ENCODE results near the gene NUBPL. TPM values are rescaled to one million over a fixed set of nuclear protein-coding genes. Genes with fewer than 3 reads are reported as not detected.

The NUBPL gene
- total RNA-seq, 1 donor from 2014 or later = 12.5 TPM

DNA sequence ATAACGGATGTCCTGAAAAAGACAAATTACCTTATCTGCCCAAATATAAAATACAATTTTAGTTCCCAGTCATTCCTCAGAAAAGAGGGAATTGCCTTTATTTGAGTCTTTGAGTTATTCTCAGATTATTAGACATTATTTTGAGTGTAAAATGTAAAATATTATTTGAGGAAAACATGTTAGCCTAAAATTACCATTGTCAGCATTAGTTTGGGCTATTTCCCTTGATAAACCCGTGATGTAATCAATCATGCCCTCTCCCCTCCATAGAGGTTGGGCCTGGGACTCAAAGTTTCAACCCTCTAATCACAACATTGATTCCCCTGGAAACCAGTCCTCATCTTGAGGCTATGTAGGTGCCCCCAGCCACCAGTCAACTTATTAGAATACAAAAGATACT is 213.4 kb downstream of the NUBPL start:
- no peak overlapping the region for H3K4me3 Mint-ChIP-seq (ENCODE audit: unreplicated experiment)
- peaks cover 2% of the 10 kb centered on the region for H3K9me3 Mint-ChIP-seq (ENCODE audit: unreplicated experiment)
- no peak for DNase-seq
- no peaks in the 10 kb centered on the region for H3K27me3 Mint-ChIP-seq (ENCODE audit: unreplicated experiment)
- no peak overlapping the region for H3K27ac Mint-ChIP-seq (ENCODE audit: unreplicated experiment)
- TF ChIP-seq, protein P1, sequence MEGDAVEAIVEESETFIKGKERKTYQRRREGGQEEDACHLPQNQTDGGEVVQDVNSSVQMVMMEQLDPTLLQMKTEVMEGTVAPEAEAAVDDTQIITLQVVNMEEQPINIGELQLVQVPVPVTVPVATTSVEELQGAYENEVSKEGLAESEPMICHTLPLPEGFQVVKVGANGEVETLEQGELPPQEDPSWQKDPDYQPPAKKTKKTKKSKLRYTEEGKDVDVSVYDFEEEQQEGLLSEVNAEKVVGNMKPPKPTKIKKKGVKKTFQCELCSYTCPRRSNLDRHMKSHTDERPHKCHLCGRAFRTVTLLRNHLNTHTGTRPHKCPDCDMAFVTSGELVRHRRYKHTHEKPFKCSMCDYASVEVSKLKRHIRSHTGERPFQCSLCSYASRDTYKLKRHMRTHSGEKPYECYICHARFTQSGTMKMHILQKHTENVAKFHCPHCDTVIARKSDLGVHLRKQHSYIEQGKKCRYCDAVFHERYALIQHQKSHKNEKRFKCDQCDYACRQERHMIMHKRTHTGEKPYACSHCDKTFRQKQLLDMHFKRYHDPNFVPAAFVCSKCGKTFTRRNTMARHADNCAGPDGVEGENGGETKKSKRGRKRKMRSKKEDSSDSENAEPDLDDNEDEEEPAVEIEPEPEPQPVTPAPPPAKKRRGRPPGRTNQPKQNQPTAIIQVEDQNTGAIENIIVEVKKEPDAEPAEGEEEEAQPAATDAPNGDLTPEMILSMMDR (IDR thresholded peaks at IDR 0.05; ENCODE audit: partially characterized antibody, unreplicated experiment) = no peak
- peaks cover 2% of the 10 kb centered on the region for H3K36me3 Mint-ChIP-seq (ENCODE audit: unreplicated experiment)
- H3K4me1 Mint-ChIP-seq (ENCODE audit: low read depth, unreplicated experiment) = no peaks in the 10 kb centered on the region

DNA sequence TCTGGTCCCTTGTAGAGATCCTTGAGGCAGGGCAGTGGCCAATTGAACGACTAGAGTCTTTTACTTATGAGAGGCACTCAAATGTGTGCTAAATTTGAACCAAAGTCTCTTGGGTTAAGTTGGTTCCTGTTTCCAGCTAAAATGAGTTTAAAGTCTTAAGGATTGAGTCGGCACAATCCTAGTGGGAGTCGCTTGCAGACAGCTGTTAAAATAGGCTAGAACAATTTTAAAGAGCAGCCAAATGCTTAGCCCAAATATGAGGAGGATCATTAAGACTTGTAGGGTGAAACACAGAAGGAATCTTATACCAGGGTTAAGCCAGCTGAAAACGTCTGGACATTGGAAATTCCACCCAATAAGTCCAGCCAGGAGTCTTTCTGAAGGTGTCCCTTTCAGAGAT is 216.1 kb downstream of the NUBPL start:
- Mint-ChIP-seq H3K4me1 (ENCODE audit: low read depth, unreplicated experiment) (no peaks in the 10 kb centered on the region), H3K27me3 (ENCODE audit: unreplicated experiment) (no peaks in the 10 kb centered on the region), H3K36me3 (ENCODE audit: unreplicated experiment) (peaks cover 11% of the 10 kb centered on the region), H3K9me3 (ENCODE audit: unreplicated experiment) (peaks cover 2% of the 10 kb centered on the region), H3K27ac (ENCODE audit: unreplicated experiment) (no peak overlapping the region), H3K4me3 (ENCODE audit: unreplicated experiment) (no peak overlapping the region)
- TF ChIP-seq, protein P1 (IDR thresholded peaks at IDR 0.05; ENCODE audit: partially characterized antibody, unreplicated experiment) = no peak
- no peak for DNase-seq

DNA sequence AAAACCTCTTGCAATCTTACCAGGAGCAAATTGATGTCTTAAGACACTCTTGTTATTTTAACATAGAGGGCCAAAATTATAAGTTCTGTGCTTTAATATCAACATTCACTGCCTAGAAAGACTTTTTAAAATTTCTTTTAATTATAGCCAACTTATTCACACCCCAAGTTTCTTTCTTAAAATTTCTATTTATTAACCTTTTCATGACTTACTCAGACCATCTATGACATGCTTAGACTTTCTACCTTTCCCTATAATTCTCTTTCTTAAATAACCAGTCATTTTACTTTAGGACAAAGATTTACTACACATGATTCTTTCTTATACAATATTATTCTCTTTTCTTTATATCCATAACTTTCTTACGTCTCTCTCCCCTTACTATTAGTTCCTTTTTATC is 220.4 kb downstream of the NUBPL start:
- Mint-ChIP-seq H3K4me1 (ENCODE audit: low read depth, unreplicated experiment) (no peaks in the 10 kb centered on the region), H3K4me3 (ENCODE audit: unreplicated experiment) (no peak overlapping the region), H3K27ac (ENCODE audit: unreplicated experiment) (no peak overlapping the region), H3K36me3 (ENCODE audit: unreplicated experiment) (peaks cover 11% of the 10 kb centered on the region), H3K27me3 (ENCODE audit: unreplicated experiment) (no peaks in the 10 kb centered on the region), H3K9me3 (ENCODE audit: unreplicated experiment) (peaks cover 3% of the 10 kb centered on the region)
- DNase-seq = no peak
- TF ChIP-seq, protein P1 (IDR thresholded peaks at IDR 0.05; ENCODE audit: partially characterized antibody, unreplicated experiment) = no peak

DNA sequence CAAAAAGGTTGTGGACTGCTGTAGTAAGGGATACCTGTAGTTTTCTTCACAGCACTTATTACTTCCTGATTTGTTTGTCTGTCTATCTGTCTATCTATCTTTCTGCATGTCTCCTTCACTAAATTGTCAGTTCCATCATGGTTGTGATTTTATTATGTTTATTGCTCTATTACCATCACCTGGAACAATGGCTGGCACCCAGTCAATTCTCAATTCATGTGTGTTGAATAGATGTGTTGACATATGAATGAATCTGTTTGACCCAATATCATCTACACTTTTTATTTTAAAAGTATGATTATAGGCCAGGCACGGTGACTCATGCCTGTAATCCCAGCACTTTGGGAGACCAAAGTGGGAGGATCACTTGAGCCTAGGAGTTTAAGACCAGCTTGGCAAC is 224.4 kb downstream of the NUBPL start:
- no peak overlapping the region for H3K27ac Mint-ChIP-seq (ENCODE audit: unreplicated experiment)
- TF ChIP-seq, protein P1 (IDR thresholded peaks at IDR 0.05; ENCODE audit: partially characterized antibody, unreplicated experiment) = no peak
- no peak for DNase-seq
- no peaks in the 10 kb centered on the region for H3K27me3 Mint-ChIP-seq (ENCODE audit: unreplicated experiment)
- no peak overlapping the region for H3K4me3 Mint-ChIP-seq (ENCODE audit: unreplicated experiment)
- H3K9me3 Mint-ChIP-seq (ENCODE audit: unreplicated experiment) = peaks cover 4% of the 10 kb centered on the region
- no peaks in the 10 kb centered on the region for H3K4me1 Mint-ChIP-seq (ENCODE audit: low read depth, unreplicated experiment)
- peaks cover 6% of the 10 kb centered on the region for H3K36me3 Mint-ChIP-seq (ENCODE audit: unreplicated experiment)

DNA sequence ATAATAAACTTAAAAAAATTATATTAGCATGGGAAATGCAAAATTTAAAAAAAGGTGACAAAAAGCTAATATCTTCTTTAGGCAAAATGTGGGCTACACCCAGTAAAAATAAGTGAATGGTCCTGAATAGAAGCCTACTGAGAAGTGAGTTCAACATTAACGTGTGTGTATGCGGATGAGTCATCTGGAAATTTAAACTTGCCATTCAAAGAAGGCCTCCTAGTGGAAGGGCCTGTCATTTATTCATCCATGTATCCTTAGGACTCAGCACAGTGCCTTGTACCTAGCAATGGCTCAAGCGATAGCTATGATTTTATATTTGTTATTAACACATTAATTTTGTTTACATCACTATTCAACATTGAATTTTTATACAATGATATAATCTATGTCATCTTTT is 226.2 kb downstream of the NUBPL start:
- Mint-ChIP-seq H3K9me3 (ENCODE audit: unreplicated experiment) (peaks cover 4% of the 10 kb centered on the region), H3K27me3 (ENCODE audit: unreplicated experiment) (no peaks in the 10 kb centered on the region), H3K27ac (ENCODE audit: unreplicated experiment) (no peak overlapping the region), H3K4me1 (ENCODE audit: low read depth, unreplicated experiment) (no peaks in the 10 kb centered on the region), H3K36me3 (ENCODE audit: unreplicated experiment) (no peaks in the 10 kb centered on the region), H3K4me3 (ENCODE audit: unreplicated experiment) (no peak overlapping the region)
- TF ChIP-seq, protein P1 (IDR thresholded peaks at IDR 0.05; ENCODE audit: partially characterized antibody, unreplicated experiment) = no peak
- DNase-seq = no peak

Data from glutamatergic neuron (in vitro differentiated cells).